HepG2 (cell line): Measurements from ENCODE around the gene SKI. TPM values are rescaled to one million over a fixed set of nuclear protein-coding genes. Genes with fewer than 3 reads are reported as not detected.

Experiments used
- ATAC-seq: fragments of 200-7000 bp; cut with Tn5 transposase; 3 replicates; pipeline ENCODE4 v1.9.1; 2020; ENCODE audit warnings: mild to moderate bottlenecking, moderate library complexity
- BruUV-seq: library from RNA; stranded (reverse); fragments of 400-500 nt; replicated peaks from 2 replicates; lab custom pipeline; 2021; lab: Mats Ljungman, UMichigan
- CTCF ChIA-PET: fragments of 300-600 bp; formaldehyde crosslinking; extraction: SDS; loops from one replicate; lab custom pipeline; 2021; ENCODE audit warnings: low total read pairs, inconsistent platforms, low intra/inter-chr PET ratio; lab: Yijun Ruan, JAX
- POLR2A ChIA-PET: fragments of 350-600 bp; sonication (Branson Sonifier 250); formaldehyde crosslinking; loops from one replicate; lab custom pipeline; 2020; ENCODE audit warnings: antibody characterized with exemption, inconsistent platforms; lab: Yijun Ruan, JAX
- DNase-seq: peaks from one replicate; pipeline ENCODE4 v3.0.0-alpha.2; 2015; ENCODE audit warnings: low spot score
- FAIRE-seq: peaks from 3 replicates; lab custom pipeline; 2011; peaks lifted over from hg19 to GRCh38; lab: Jason Lieb, UNC
- H2AFZ ChIP-seq: one replicate; pipeline ENCODE4 v1.6.1; 2011; ENCODE audit warnings: low read length, inconsistent platforms
- H3K27ac ChIP-seq: fragments of 300-600 bp; 3 replicates; pipeline ENCODE4 v1.8.0; 2011; ENCODE audit warnings: mixed run types, mild to moderate bottlenecking, mixed read lengths, low read length, inconsistent platforms; ENCODE audit not compliant: insufficient read depth; ENCODE audit errors: extremely low read length
- H3K27me3 ChIP-seq, 2 experiments: fragments of 200-600 bp in 1 of 2; 2 replicates in 1 of 2; 3 replicates in 1 of 2; pipeline versions ENCODE4 v1.6.0 to v1.8.0; 2011; ENCODE audit warnings: low read length in 2 of 2, mild to moderate bottlenecking in 2 of 2, moderate library complexity in 2 of 2, inconsistent platforms in 1 of 2; ENCODE audit not compliant: insufficient read depth in 2 of 2, control insufficient read depth in 1 of 2
- H3K36me3 ChIP-seq, 2 experiments: fragments of 200-600 bp in 1 of 2; replicated peaks in 1 of 2; 2 replicates in 1 of 2; 3 replicates in 1 of 2; pipeline versions ENCODE4 v1.5.1 to v1.8.0; 2011; ENCODE audit warnings: low read length in 2 of 2, inconsistent platforms in 1 of 2; ENCODE audit not compliant: insufficient read depth in 2 of 2, control insufficient read depth in 1 of 2
- H3K4me1 ChIP-seq: 2 replicates; pipeline ENCODE4 v1.5.1; 2012; ENCODE audit warnings: low read length, inconsistent platforms; ENCODE audit not compliant: insufficient read depth
- H3K4me2 ChIP-seq: 2 replicates; pipeline ENCODE4 v1.6.0; 2011; ENCODE audit warnings: low read depth, low read length, inconsistent platforms
- H3K4me3 ChIP-seq, 3 experiments: fragments of 200-600 bp in 1 of 3; sonication (generic), shearing (Covaris generic) in 1 of 3; replicated peaks in 1 of 3; 2 replicates each; pipeline ENCODE4 v1.5.1; 2011 to 2016; ENCODE audit warnings: low read length in 3 of 3, inconsistent platforms in 2 of 3, low read depth in 2 of 3, mild to moderate bottlenecking in 2 of 3, control low read depth in 1 of 3, mixed read lengths in 1 of 3; ENCODE audit not compliant: insufficient read depth in 1 of 3
- H3K79me2 ChIP-seq: one replicate; pipeline ENCODE4 v1.6.1; 2011; ENCODE audit warnings: low read length, inconsistent platforms; ENCODE audit not compliant: insufficient read depth
- H3K9ac ChIP-seq: 2 replicates; pipeline ENCODE4 v1.6.0; 2011; ENCODE audit warnings: mild to moderate bottlenecking, low read depth, low read length, inconsistent platforms; ENCODE audit not compliant: insufficient read depth
- H3K9me3 ChIP-seq: 2 replicates; pipeline ENCODE4 v1.5.1; 2012; ENCODE audit warnings: mild to moderate bottlenecking, low read length
- H4K20me1 ChIP-seq: 2 replicates; pipeline ENCODE4 v1.6.0; 2011; ENCODE audit warnings: inconsistent platforms, mild to moderate bottlenecking, low read length, moderate library complexity; ENCODE audit not compliant: insufficient read depth
- AGO2 ChIP-seq: fragments of 200-400 bp; formaldehyde crosslinking; optimal IDR thresholded peaks from 2 replicates; pipeline ENCODE3; 2017; ENCODE audit warnings: mild to moderate bottlenecking, low read depth, low read length, moderate library complexity
- HNRNPL ChIP-seq: fragments of 200-400 bp; formaldehyde crosslinking; IDR thresholded peaks from 2 replicates; pipeline ENCODE4 v1.6.1; 2017; ENCODE audit warnings: mild to moderate bottlenecking, low read depth, low read length
- NR2F6 ChIP-seq, 2 experiments: IDR thresholded peaks; 2 replicates each; pipeline ENCODE4 v1.6.1; 2016; ENCODE audit warnings: antibody characterized with exemption in 1 of 2, mild to moderate bottlenecking in 1 of 2
- SOX6 ChIP-seq, 2 experiments: fragments of 450-650 bp in 1 of 2; sonication (generic) in 1 of 2; formaldehyde crosslinking in 1 of 2; IDR thresholded peaks; 2 replicates each; pipeline versions ENCODE4 v1.4.0 to v1.6.1; 2017 to 2020; ENCODE audit warnings: antibody characterized with exemption in 1 of 2, mild to moderate bottlenecking in 1 of 2, missing genetic modification reagents in 1 of 2
- SRY ChIP-seq: sonication (generic); formaldehyde crosslinking; IDR thresholded peaks from 2 replicates; pipeline ENCODE4 v1.8.0; 2022; ENCODE audit warnings: mild to moderate bottlenecking, missing genetic modification reagents
- ZNF564 ChIP-seq: sonication (generic); formaldehyde crosslinking; IDR thresholded peaks from 2 replicates; pipeline ENCODE4 v1.8.1; 2023; ENCODE audit warnings: mild to moderate bottlenecking, missing genetic modification reagents
- WGBS: methylation state at CpG from one replicate; pipeline ENCODE4 v1.1.6; 2017; ENCODE audit warnings: low lambda C conversion rate; 5-methylcytosine and 5-hydroxymethylcytosine counted together
- in situ Hi-C: cut with HindIII; loops from 2 replicates; pipeline ENCODE4 v1.10.0; 2017; ENCODE audit warnings: low pct_unique_long_range_greater_than_20kb; ENCODE audit not compliant: extremely low pct_ligation_motif_present
- intact Hi-C: fragments of 100-400 bp; cut with micrococcal nuclease; formaldehyde crosslinking; loops from one replicate; pipeline ENCODE4 v1.10.0; 2022; ENCODE audit not compliant: unreplicated experiment
- polyA plus RNA-seq, 8 experiments: library from polyadenylated mRNA; depleted of rRNA in 3 of 8; stranded (reverse) in 7 of 8; unstranded in 1 of 8; fragments of >200 nt; fragmentation: Illumina TruSeq in 4 of 8; extraction: Trizol in 4 of 8; gene quantifications; 2 replicates each; pipeline versions ENCODE4 v1.2.1 to v1.2.3, GENCODE V29; 2011 to 2016; ENCODE audit warnings: low read depth in 4 of 8, missing spikeins in 1 of 8, mixed read lengths in 1 of 8; ENCODE audit not compliant: insufficient read depth in 1 of 8
- total RNA-seq, 5 experiments: library from RNA; depleted of rRNA; stranded (reverse); fragments of >200 nt; fragmentation: Illumina TruSeq; extraction: Trizol; gene quantifications; 2 replicates each; pipeline ENCODE4 v1.2.3, GENCODE V29; 2016; ENCODE audit warnings: low read depth in 1 of 5
- TF ChIP-seq, protein P1 (sequence below): sonication (generic); formaldehyde crosslinking; IDR thresholded peaks from 2 replicates; pipeline ENCODE4 v1.4.0; 2020; ENCODE audit warnings: missing genetic modification reagents

SKI gene
- total and polyA plus RNA-seq, 2 of the 13 experiments (the other 11 are each of a cell fraction or from before 2014, with no cell fraction given) = 4.7 to 6.9 TPM

DNA sequence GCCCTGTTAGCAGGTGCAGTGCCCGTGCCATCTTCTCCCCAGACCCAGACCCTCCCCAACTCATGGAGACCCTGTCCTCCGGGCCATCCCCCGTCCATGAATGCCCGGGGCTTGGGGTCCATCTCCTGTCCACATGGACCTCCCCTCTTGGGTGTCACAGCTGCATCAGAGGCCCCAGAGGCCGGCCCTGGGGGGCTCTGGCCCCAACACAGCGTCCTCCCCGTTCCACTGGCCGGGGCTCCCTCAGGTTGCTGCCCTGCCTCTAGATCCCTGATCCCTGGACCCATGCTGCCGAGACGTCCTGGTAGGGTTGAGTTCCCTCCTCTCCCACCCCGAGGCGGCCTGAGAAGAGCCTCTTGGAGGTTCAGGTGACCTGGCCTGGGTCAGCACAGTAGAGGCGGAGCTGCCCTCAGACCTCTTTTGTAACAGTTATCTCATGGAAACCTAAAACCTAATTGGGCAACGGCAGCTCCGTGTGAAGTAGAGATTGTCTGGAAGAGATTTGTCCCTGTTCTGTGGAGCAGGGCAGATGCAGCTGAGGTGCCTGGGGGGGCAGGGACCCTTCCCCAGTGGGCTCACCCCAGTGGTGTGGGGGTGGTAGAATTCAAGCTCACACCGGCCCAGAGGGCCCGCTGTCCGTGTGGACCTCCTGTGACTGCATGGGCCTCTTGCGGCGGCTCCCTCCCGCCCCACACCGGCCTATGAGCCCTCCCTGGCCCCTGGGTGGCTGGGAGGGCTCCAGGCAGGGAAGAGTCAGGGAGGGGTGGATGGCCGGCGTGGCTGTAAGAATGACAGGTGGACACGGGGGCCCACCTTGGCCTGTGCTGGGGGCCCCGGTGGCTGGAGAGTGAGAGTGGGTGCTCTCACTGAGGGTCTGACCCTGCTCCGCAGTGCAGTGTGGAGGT lies 56.1 kb downstream of the SKI start:
- in situ Hi-C loops = no loop called here
- ATAC-seq (peak; percentile 43), FAIRE-seq (no peak), DNase-seq (peak; percentile 15)
- peaks cover 31% of the 10 kb centered on the region for H3K4me1 ChIP-seq
- no peaks in the 10 kb centered on the region for H3K27me3 ChIP-seq
- POLR2A ChIA-PET = no interaction called here
- peaks cover 4 to 16% of the 10 kb centered on the region in 2 experiments; a peak in 1 of 5 replicates for H3K36me3 ChIP-seq
- no peak overlapping the region for H3K4me3 ChIP-seq
- H2AFZ ChIP-seq = no peak overlapping the region
- intact Hi-C loops = no loop called here
- CTCF ChIA-PET = no interaction called here
- H4K20me1 ChIP-seq = peaks cover 15% of the 10 kb centered on the region; the same call in 1 of the 2 replicates
- no TSS peak for BruUV-seq
- H3K79me2 ChIP-seq = peaks cover 46% of the 10 kb centered on the region
- no peak overlapping the region for H3K9ac ChIP-seq
- TF ChIP-seq AGO2 = peak; percentile 20
- no peak for TF ChIP-seq SOX6 (IDR thresholded peaks at IDR 0.05)
- TF ChIP-seq SOX6 (CRISPR knock-in tag; IDR thresholded peaks at IDR 0.05) = peak; percentile 18; the same call in 1 of the 2 replicates
- no peak for TF ChIP-seq SRY (CRISPR knock-in tag)
- peak; percentile 31; the same call in 1 of the 2 replicates for TF ChIP-seq NR2F6 (IDR thresholded peaks at IDR 0.05)
- TF ChIP-seq NR2F6 (CRISPR knock-in tag; IDR thresholded peaks at IDR 0.05) = no peak
- no peak for TF ChIP-seq ZNF564
- TF ChIP-seq, protein P1, sequence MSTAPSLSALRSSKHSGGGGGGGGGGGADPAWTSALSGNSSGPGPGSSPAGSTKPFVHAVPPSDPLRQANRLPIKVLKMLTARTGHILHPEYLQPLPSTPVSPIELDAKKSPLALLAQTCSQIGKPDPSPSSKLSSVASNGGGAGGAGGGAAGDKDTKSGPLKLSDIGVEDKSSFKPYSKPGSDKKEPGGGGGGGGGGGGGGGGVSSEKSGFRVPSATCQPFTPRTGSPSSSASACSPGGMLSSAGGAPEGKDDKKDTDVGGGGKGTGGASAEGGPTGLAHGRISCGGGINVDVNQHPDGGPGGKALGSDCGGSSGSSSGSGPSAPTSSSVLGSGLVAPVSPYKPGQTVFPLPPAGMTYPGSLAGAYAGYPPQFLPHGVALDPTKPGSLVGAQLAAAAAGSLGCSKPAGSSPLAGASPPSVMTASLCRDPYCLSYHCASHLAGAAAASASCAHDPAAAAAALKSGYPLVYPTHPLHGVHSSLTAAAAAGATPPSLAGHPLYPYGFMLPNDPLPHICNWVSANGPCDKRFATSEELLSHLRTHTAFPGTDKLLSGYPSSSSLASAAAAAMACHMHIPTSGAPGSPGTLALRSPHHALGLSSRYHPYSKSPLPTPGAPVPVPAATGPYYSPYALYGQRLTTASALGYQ = no peak
- TF ChIP-seq HNRNPL = 0 out of 2 replicates have a peak, but pooled peaks have one; percentile 20
- no peaks in the 10 kb centered on the region for H3K9me3 ChIP-seq
- 72% methylated on average over 18 of the region's 27 CpGs for WGBS
- H3K4me2 ChIP-seq = no peak overlapping the region
- peak overlapping the region; percentile 19 for H3K27ac ChIP-seq
